MM.1S (cell line): ENCODE measurements around the gene ZDHHC8.

Experiments used
- DNase-seq: peaks from one replicate; pipeline ENCODE4 v3.0.0-alpha.2; 2015
- H2AFZ ChIP-seq: fragments of 300-600 bp; sonication (generic); 2 replicates; pipeline ENCODE4 v1.6.0; 2016; ENCODE audit warnings: antibody characterized with exemption, low read length
- H3F3A ChIP-seq: fragments of 300-600 bp; sonication (generic); 2 replicates; pipeline ENCODE4 v1.6.1; 2016; ENCODE audit warnings: mild to moderate bottlenecking, antibody characterized with exemption, low read length, moderate library complexity, mixed read lengths; ENCODE audit not compliant: insufficient read depth
- H3K27ac ChIP-seq: fragments of 300-600 bp; sonication (generic); 2 replicates; pipeline ENCODE4 v1.5.1; 2016; ENCODE audit warnings: mild to moderate bottlenecking, low read length
- H3K27me3 ChIP-seq: fragments of 300-600 bp; sonication (generic); replicated peaks from 2 replicates; pipeline ENCODE4 v1.6.0; 2016; ENCODE audit warnings: low read length; ENCODE audit not compliant: insufficient read depth
- H3K36me3 ChIP-seq: fragments of 300-600 bp; sonication (generic); replicated peaks from 2 replicates; pipeline ENCODE4 v1.6.1; 2016; ENCODE audit warnings: mild to moderate bottlenecking, low read length, mixed read lengths; ENCODE audit not compliant: insufficient read depth
- H3K4me1 ChIP-seq: fragments of 300-600 bp; sonication (generic); 2 replicates; pipeline ENCODE4 v1.6.1; 2016; ENCODE audit warnings: low read length, mixed read lengths
- H3K4me2 ChIP-seq: fragments of 300-600 bp; sonication (generic); 2 replicates; pipeline ENCODE4 v1.6.0; 2016; ENCODE audit warnings: low read depth, low read length
- H3K4me3 ChIP-seq: fragments of 300-600 bp; sonication (generic); 2 replicates; pipeline ENCODE4 v1.5.1; 2016; ENCODE audit warnings: low read length, mixed read lengths
- H3K79me2 ChIP-seq: fragments of 300-600 bp; sonication (generic); 2 replicates; pipeline ENCODE4 v1.6.1; 2016; ENCODE audit warnings: mixed run types, low read length, mixed read lengths
- H3K9ac ChIP-seq: fragments of 300-600 bp; sonication (generic); 2 replicates; pipeline ENCODE4 v1.6.1; 2016; ENCODE audit warnings: low read length, mixed read lengths
- H3K9me2 ChIP-seq: fragments of 300-600 bp; sonication (generic); replicated peaks from 2 replicates; pipeline ENCODE4 v1.6.1; 2016; ENCODE audit warnings: mild to moderate bottlenecking, low read length, mixed read lengths; ENCODE audit not compliant: insufficient read depth
- H3K9me3 ChIP-seq: fragments of 300-600 bp; sonication (generic); replicated peaks from 2 replicates; pipeline ENCODE4 v1.6.1; 2016; ENCODE audit warnings: mild to moderate bottlenecking, low read length, mixed read lengths; ENCODE audit not compliant: insufficient read depth
- H4K20me1 ChIP-seq: fragments of 300-600 bp; sonication (generic); 2 replicates; pipeline ENCODE4 v1.6.1; 2016; ENCODE audit warnings: mild to moderate bottlenecking, low read length, moderate library complexity, mixed read lengths; ENCODE audit not compliant: insufficient read depth
- EZH2 ChIP-seq: fragments of 300-600 bp; sonication (generic); optimal IDR thresholded peaks from 2 replicates; pipeline ENCODE3; 2017; ENCODE audit warnings: low read depth, mild to moderate bottlenecking, antibody characterized with exemption, low read length, mixed read lengths
- EZH2phosphoT487 ChIP-seq: fragments of 300-600 bp; sonication (generic); IDR thresholded peaks from 2 replicates; pipeline ENCODE4 v1.6.1; 2018; ENCODE audit warnings: antibody characterized with exemption, low read length
- TF ChIP-seq, protein P1 (sequence below): fragments of 300-600 bp; sonication (generic); IDR thresholded peaks from 2 replicates; pipeline ENCODE4 v1.5.1; 2016; ENCODE audit warnings: antibody characterized with exemption, low read length, mixed read lengths

ZDHHC8 gene

DNA sequence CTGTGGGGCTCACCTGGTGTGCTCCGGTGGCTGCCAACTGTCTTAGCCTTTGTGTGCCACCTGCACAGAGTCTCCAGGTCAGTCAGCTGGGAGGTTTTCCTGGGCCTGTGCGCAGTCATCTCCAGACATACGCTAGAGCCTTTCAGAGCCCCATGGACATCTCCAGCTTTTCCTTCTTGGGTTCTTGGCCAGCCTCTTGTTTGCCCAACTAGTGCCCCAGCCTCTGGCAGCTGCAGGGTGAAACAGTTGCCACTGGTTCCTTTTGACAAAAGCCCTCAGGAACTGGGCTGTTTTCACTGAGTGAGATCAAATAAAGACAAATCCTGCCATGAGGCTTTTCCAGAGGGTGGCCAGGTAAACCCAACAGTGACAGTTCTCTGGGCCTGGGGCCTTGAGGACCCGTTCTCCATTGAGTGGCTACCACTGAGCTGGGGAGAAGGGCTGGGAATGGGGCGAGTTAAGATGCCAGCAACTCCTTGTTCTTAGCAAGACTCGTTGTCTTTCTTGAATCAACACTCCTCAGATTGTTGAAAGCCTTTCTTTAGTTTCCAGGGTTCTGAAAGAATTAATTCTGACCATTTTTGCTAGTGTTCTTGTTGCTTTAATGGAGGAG, 32.4 kb upstream of the ZDHHC8 start:
- Histone ChIP-seq H3K36me3 (peaks cover 10% of the 10 kb centered on the region), H2AFZ (no peak overlapping the region), H3K4me3 (no peak overlapping the region), H4K20me1 (no peaks in the 10 kb centered on the region), H3F3A (no peaks in the 10 kb centered on the region), H3K79me2 (peaks cover 56% of the 10 kb centered on the region), H3K27ac (no peak overlapping the region), H3K4me1 (no peaks in the 10 kb centered on the region), H3K9me3 (no peaks in the 10 kb centered on the region), H3K4me2 (no peak overlapping the region), H3K9ac (no peak overlapping the region), H3K9me2 (no peaks in the 10 kb centered on the region), H3K27me3 (no peaks in the 10 kb centered on the region)
- DNase-seq, result no peak
- no peak for TF ChIP-seq EZH2phosphoT487
- TF ChIP-seq EZH2, result no peak
- TF ChIP-seq, protein P1, sequence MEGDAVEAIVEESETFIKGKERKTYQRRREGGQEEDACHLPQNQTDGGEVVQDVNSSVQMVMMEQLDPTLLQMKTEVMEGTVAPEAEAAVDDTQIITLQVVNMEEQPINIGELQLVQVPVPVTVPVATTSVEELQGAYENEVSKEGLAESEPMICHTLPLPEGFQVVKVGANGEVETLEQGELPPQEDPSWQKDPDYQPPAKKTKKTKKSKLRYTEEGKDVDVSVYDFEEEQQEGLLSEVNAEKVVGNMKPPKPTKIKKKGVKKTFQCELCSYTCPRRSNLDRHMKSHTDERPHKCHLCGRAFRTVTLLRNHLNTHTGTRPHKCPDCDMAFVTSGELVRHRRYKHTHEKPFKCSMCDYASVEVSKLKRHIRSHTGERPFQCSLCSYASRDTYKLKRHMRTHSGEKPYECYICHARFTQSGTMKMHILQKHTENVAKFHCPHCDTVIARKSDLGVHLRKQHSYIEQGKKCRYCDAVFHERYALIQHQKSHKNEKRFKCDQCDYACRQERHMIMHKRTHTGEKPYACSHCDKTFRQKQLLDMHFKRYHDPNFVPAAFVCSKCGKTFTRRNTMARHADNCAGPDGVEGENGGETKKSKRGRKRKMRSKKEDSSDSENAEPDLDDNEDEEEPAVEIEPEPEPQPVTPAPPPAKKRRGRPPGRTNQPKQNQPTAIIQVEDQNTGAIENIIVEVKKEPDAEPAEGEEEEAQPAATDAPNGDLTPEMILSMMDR, result no peak

DNA sequence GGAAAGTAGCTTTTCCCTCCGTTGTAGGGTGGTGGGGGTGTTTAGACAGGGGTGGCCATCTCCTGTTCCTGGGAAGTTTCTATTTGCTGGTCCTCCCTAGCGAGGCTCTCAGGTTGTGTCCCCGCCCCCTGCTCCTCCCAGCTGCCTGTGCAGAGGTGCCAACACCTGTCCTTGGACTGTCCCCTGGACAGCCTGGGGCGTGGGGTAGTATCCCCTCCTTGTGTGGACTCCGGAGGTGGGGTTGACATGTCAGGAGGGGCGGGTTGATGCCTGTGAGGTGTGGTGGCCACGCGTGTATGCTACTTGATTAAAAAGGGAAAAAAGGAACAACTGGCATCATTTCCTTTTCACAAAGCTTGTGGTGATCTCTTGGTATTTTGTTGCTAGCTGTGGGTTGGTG, 30.0 kb upstream of the ZDHHC8 start:
- Histone ChIP-seq H3K9me3 (no peaks in the 10 kb centered on the region), H3K79me2 (peaks cover 61% of the 10 kb centered on the region), H2AFZ (no peak overlapping the region), H3K27me3 (no peaks in the 10 kb centered on the region), H4K20me1 (no peaks in the 10 kb centered on the region), H3K4me1 (no peaks in the 10 kb centered on the region), H3K4me3 (no peak overlapping the region), H3F3A (no peaks in the 10 kb centered on the region), H3K9me2 (no peaks in the 10 kb centered on the region), H3K36me3 (peaks cover 14% of the 10 kb centered on the region), H3K27ac (no peak overlapping the region), H3K9ac (no peak overlapping the region), H3K4me2 (no peak overlapping the region)
- TF ChIP-seq EZH2, result no peak
- TF ChIP-seq, protein P1, result no peak
- TF ChIP-seq EZH2phosphoT487, result no peak
- no peak for DNase-seq

GRCh38 chr22:20102203-20102780, 29.3 kb upstream of the ZDHHC8 start:
- Histone ChIP-seq H3K4me2 (no peak overlapping the region), H3K4me3 (no peak overlapping the region), H3K27me3 (no peaks in the 10 kb centered on the region), H3K27ac (no peak overlapping the region), H3K4me1 (no peaks in the 10 kb centered on the region), H3K9me3 (no peaks in the 10 kb centered on the region), H3K36me3 (peaks cover 12% of the 10 kb centered on the region), H3K9me2 (no peaks in the 10 kb centered on the region), H3F3A (no peaks in the 10 kb centered on the region), H2AFZ (no peak overlapping the region), H4K20me1 (no peaks in the 10 kb centered on the region), H3K9ac (no peak overlapping the region), H3K79me2 (peaks cover 54% of the 10 kb centered on the region)
- no peak for DNase-seq
- no peak for TF ChIP-seq EZH2
- TF ChIP-seq, protein P1, result no peak
- TF ChIP-seq EZH2phosphoT487, result no peak
